Stomach (tissue), 9 donors: Measurements from ENCODE around the gene PTPRK. TPM values are rescaled to one million over a fixed set of nuclear protein-coding genes. Genes with fewer than 3 reads are reported as not detected.

ENCODE experiments used
- DNase-seq, 2 donors: peaks; one replicate each; pipeline versions ENCODE4 v3.0.0 to v3.0.0-alpha.2; 2013 to 2019
- H3K27ac ChIP-seq, 5 donors: fragments of 200-600 bp in 4 of 5; sonication (generic) in 4 of 5; one replicate each; pipeline ENCODE4 v1.5.1; 2013 to 2019; ENCODE audit warnings: mild to moderate bottlenecking in 1 of 5, moderate library complexity in 1 of 5
- H3K27me3 ChIP-seq, 3 donors: fragments of 200-600 bp; sonication (generic); one replicate each; pipeline ENCODE4 v1.5.1; 2017 to 2019; ENCODE audit warnings: mixed run types in 1 of 3
- H3K36me3 ChIP-seq, 4 donors: fragments of 200-600 bp; sonication (generic); 1 replicate in 3 of 4; 2 replicates in 1 of 4; pipeline ENCODE4 v1.5.1; 2016 to 2019
- H3K4me1 ChIP-seq, 4 donors: fragments of 200-600 bp; sonication (generic); one replicate each; pipeline ENCODE4 v1.5.1; 2016 to 2019
- H3K4me3 ChIP-seq, 4 donors: fragments of 200-600 bp; sonication (generic) in 3 of 4; one replicate each; pipeline ENCODE4 v1.5.1; 2016 to 2019; ENCODE audit warnings: mild to moderate bottlenecking in 1 of 4
- H3K9me3 ChIP-seq, 4 donors: fragments of 200-600 bp; sonication (generic); one replicate each; pipeline ENCODE4 v1.5.1; 2016 to 2019
- CTCF ChIP-seq, 7 experiments: fragments of 450-650 bp in 4 of 7; fragments of 200-600 bp in 3 of 7; sonication (generic) in 3 of 7; IDR thresholded peaks; one replicate each; pipeline ENCODE4 v1.5.1; 2016 to 2019; ENCODE audit warnings: antibody characterized with exemption in 7 of 7, control low read depth in 2 of 7, mild to moderate bottlenecking in 1 of 7
- EP300 ChIP-seq: sonication (generic); formaldehyde crosslinking; IDR thresholded peaks from one replicate; pipeline ENCODE4 v1.6.1; 2017; ENCODE audit warnings: antibody characterized with exemption
- POLR2A ChIP-seq, 4 donors: fragments of 450-650 bp; IDR thresholded peaks; one replicate each; pipeline ENCODE4 v1.6.1; 2016; ENCODE audit warnings: antibody characterized with exemption in 4 of 4, control low read depth in 2 of 4, mild to moderate bottlenecking in 1 of 4, moderate library complexity in 1 of 4
- POLR2AphosphoS5 ChIP-seq, 3 donors: sonication (generic); formaldehyde crosslinking; IDR thresholded peaks; one replicate each; pipeline ENCODE4 v1.6.1; 2016; ENCODE audit warnings: antibody characterized with exemption in 3 of 3
- WGBS, 5 donors: extraction: QIAGEN DNeasy Blood & Tissue Kit in 3 of 5; methylation state at CpG; one replicate each; pipeline versions ENCODE4 v1.1.5 to v1.1.7; 2013 to 2018; 5-methylcytosine and 5-hydroxymethylcytosine counted together
- intact Hi-C: fragments of 100-400 bp; cut with DNase I; formaldehyde crosslinking; loops from one replicate; pipeline ENCODE4 v1.15.1; 2023; ENCODE audit warnings: low total_unique reads
- polyA plus RNA-seq, 3 donors: library from polyadenylated mRNA; stranded (reverse); fragments of 200-250 nt; gene quantifications; one replicate each; pipeline ENCODE4 v1.2.3, GENCODE V29; 2013
- total RNA-seq, 5 donors: library from RNA; depleted of rRNA; stranded (reverse); fragments of >200 nt; gene quantifications; one replicate each; pipeline versions ENCODE4 v1.1.0 to v1.2.3, GENCODE V29; 2014 to 2016
- donor health status: healthy with polysubstance abuse.
- donor health status: Bipolar disorder and iron deficiency.
- donor health status: healthy.

The PTPRK gene
- total and polyA plus RNA-seq, 8 donors: 7.0 to 644 (median 114) TPM

- no peak overlapping the region for H3K27ac ChIP-seq
- H3K27me3 ChIP-seq: no peaks in the 10 kb centered on the region
- peaks cover 0 to 11% (median 3%) of the 10 kb centered on the region in 4 donors for H3K4me1 ChIP-seq
- WGBS, 5 donors: 78 to 87% (median 82%) methylated on average over 4 of the region's 4 CpGs
- intact Hi-C loops: no loop called here
- no peak for TF ChIP-seq POLR2AphosphoS5 (IDR thresholded peaks at IDR 0.05)
- TF ChIP-seq CTCF (IDR thresholded peaks at IDR 0.05): no peak
- no peak for TF ChIP-seq POLR2A (IDR thresholded peaks at IDR 0.05)
- TF ChIP-seq EP300: no peak
- H3K36me3 ChIP-seq: no peaks in the 10 kb centered on the region
- H3K4me3 ChIP-seq: no peak overlapping the region
- no peak for DNase-seq
- no peaks in the 10 kb centered on the region for H3K9me3 ChIP-seq
Observed at GRCh38 chr6:128410584-128410983, 109.8 kb downstream of the PTPRK start.

- Histone ChIP-seq H3K9me3 (no peaks in the 10 kb centered on the region), H3K4me3 (no peak overlapping the region), H3K27me3 (no peaks in the 10 kb centered on the region), H3K36me3 (no peaks in the 10 kb centered on the region), H3K27ac (no peak overlapping the region), H3K4me1 (peaks cover 0 to 10% (median 4%) of the 10 kb centered on the region in 4 donors)
- 34 to 57% (median 43%) methylated on average over 1 of the region's 1 CpG for WGBS, 5 donors
- no peak for DNase-seq
- TF ChIP-seq EP300: no peak
- no peak for TF ChIP-seq POLR2AphosphoS5 (IDR thresholded peaks at IDR 0.05)
- no peak for TF ChIP-seq POLR2A (IDR thresholded peaks at IDR 0.05)
- no peak for TF ChIP-seq CTCF (IDR thresholded peaks at IDR 0.05)
- intact Hi-C loops: no loop called here
Observed at GRCh38 chr6:128409003-128409402, 111.4 kb downstream of the PTPRK start.

- H3K9me3 ChIP-seq: no peaks in the 10 kb centered on the region
- TF ChIP-seq CTCF (IDR thresholded peaks at IDR 0.05) (no peak), POLR2AphosphoS5 (IDR thresholded peaks at IDR 0.05) (no peak), POLR2A (IDR thresholded peaks at IDR 0.05) (no peak), EP300 (no peak)
- peaks cover 0 to 10% (median 4%) of the 10 kb centered on the region in 4 donors for H3K4me1 ChIP-seq
- intact Hi-C loops: no loop called here
- H3K27me3 ChIP-seq: no peaks in the 10 kb centered on the region
- WGBS, 5 donors: 83 to 97% (median 85%) methylated on average over 1 of the region's 1 CpG
- H3K4me3 ChIP-seq: no peak overlapping the region
- H3K27ac ChIP-seq: no peak overlapping the region
- no peak for DNase-seq
- no peaks in the 10 kb centered on the region for H3K36me3 ChIP-seq
Observed at GRCh38 chr6:128406453-128406852, 113.9 kb downstream of the PTPRK start.

GRCh38 chr6:128403618-128404444 lies 116.6 kb downstream of the PTPRK start:
- no peaks in the 10 kb centered on the region for H3K36me3 ChIP-seq
- H3K9me3 ChIP-seq: no peaks in the 10 kb centered on the region
- WGBS, 5 donors: 84 to 97% (median 94%) methylated on average over 4 of the region's 4 CpGs
- H3K4me1 ChIP-seq: peaks cover 0 to 11% (median 5%) of the 10 kb centered on the region in 4 donors
- no peaks in the 10 kb centered on the region for H3K27me3 ChIP-seq
- intact Hi-C loops: no loop called here
- H3K27ac ChIP-seq: no peak overlapping the region
- no peak overlapping the region for H3K4me3 ChIP-seq
- DNase-seq: no peak
- TF ChIP-seq POLR2AphosphoS5 (IDR thresholded peaks at IDR 0.05) (no peak), POLR2A (IDR thresholded peaks at IDR 0.05) (no peak), EP300 (no peak), CTCF (IDR thresholded peaks at IDR 0.05) (no peak)
